Kidney (tissue), 14 donors: ENCODE results near the gene CXCL12. TPM values are rescaled to one million over a fixed set of nuclear protein-coding genes. Genes with fewer than 3 reads are reported as not detected.

ENCODE experiments used
- DNase-seq, 5 donors: peaks; one replicate each; pipeline ENCODE4 v3.0.0-alpha.2; 2013 to 2020
- FAIRE-seq: peaks from 2 replicates; lab custom pipeline; 2012; peaks lifted over from hg19 to GRCh38; lab: Jason Lieb, UNC
- H3K27ac ChIP-seq, 2 donors: one replicate each; pipeline ENCODE4 v1.7.0; 2013; ENCODE audit warnings: low read depth in 2 of 2, low read length in 2 of 2, inconsistent platforms in 1 of 2
- H3K27me3 ChIP-seq: one replicate; pipeline ENCODE4 v1.7.1; 2013; ENCODE audit warnings: low read length, inconsistent platforms; ENCODE audit not compliant: control insufficient read depth, insufficient read depth
- H3K36me3 ChIP-seq, 3 donors: one replicate each; pipeline versions ENCODE4 v1.7.0 to v1.7.1; 2013; ENCODE audit warnings: low read length in 3 of 3, control low read depth in 1 of 3, inconsistent platforms in 1 of 3; ENCODE audit not compliant: insufficient read depth in 3 of 3, control insufficient read depth in 2 of 3
- H3K4me1 ChIP-seq, 3 donors: one replicate each; pipeline versions ENCODE4 v1.7.0 to v1.7.1; 2013; ENCODE audit warnings: low read length in 3 of 3, inconsistent platforms in 1 of 3, low read depth in 1 of 3; ENCODE audit not compliant: control insufficient read depth in 2 of 3, insufficient read depth in 2 of 3
- H3K4me3 ChIP-seq, 3 donors: one replicate each; pipeline versions ENCODE4 v1.7.0 to v1.8.1; 2013; ENCODE audit warnings: low read length in 3 of 3, control low read depth in 1 of 3, inconsistent platforms in 1 of 3
- H3K9ac ChIP-seq, 3 donors: one replicate each; pipeline versions ENCODE4 v1.7.0 to v1.7.1; 2013; ENCODE audit warnings: low read length in 3 of 3, control low read depth in 1 of 3, inconsistent platforms in 1 of 3
- H3K9me3 ChIP-seq, 3 donors: one replicate each; pipeline versions ENCODE4 v1.7.0 to v1.7.1; 2013; ENCODE audit warnings: low read length in 3 of 3, control low read depth in 1 of 3, inconsistent platforms in 1 of 3; ENCODE audit not compliant: control insufficient read depth in 2 of 3, insufficient read depth in 1 of 3
- CTCF ChIP-seq: IDR thresholded peaks from 3 replicates; pipeline ENCODE4 v1.5.1; 2012; ENCODE audit warnings: mild to moderate bottlenecking, moderate library complexity, borderline replicate concordance; ENCODE audit not compliant: insufficient read depth; ENCODE audit errors: extremely low read depth
- intact Hi-C: fragments of 100-400 bp; cut with DNase I; formaldehyde crosslinking; loops from one replicate; pipeline ENCODE4 v1.11.1; 2022
- polyA plus RNA-seq: library from polyadenylated mRNA; stranded (reverse); fragments of 350-450 nt; fragmentation: Illumina TruSeq; extraction: RNeasy Lipid Tissue Mini Kit (QIAGEN cat#74804); gene quantifications from one replicate; pipeline ENCODE4 v1.2.3, GENCODE V29; 2014; ENCODE audit warnings: low read depth, low replicate concordance; ENCODE audit not compliant: insufficient read depth
- total RNA-seq: library from RNA; stranded (reverse); fragmentation: NEBNext Ultra II Directional; extraction: Animal tissue kit (Norgen Biotek cat#: 25700); gene quantifications from one replicate; pipeline ENCODE4 v1.2.1, GENCODE V29; 2021
- donor health status: control.
- donor health status: control.
- donor health status: control.
- donor health status: control.
- donor health status: control.
- donor health status: DM: yes; HTN: yes; CAD: no.
- donor health status: Normal renal cell carcinoma (clear cell type).

The CXCL12 gene
- total and polyA plus RNA-seq, 2 donors from 2014 or later = 99.5 to 111 TPM

GRCh38 chr10:44427037-44427436, 42.1 kb upstream of the CXCL12 start:
- H3K27me3 ChIP-seq = no peaks in the 10 kb centered on the region
- H3K4me3 ChIP-seq = no peak overlapping the region
- no peak for TF ChIP-seq CTCF
- DNase-seq = no peak
- peaks cover 0 to 2% (median 0%) of the 10 kb centered on the region in 3 donors for H3K9me3 ChIP-seq
- H3K27ac ChIP-seq = no peak overlapping the region
- H3K36me3 ChIP-seq = no peaks in the 10 kb centered on the region
- H3K4me1 ChIP-seq = no peaks in the 10 kb centered on the region
- no peak overlapping the region for H3K9ac ChIP-seq
- intact Hi-C loops = no loop called here
- no peak for FAIRE-seq

GRCh38 chr10:44426247-44427034, 41.5 kb upstream of the CXCL12 start:
- Histone ChIP-seq H3K27ac (no peak overlapping the region), H3K27me3 (no peaks in the 10 kb centered on the region), H3K4me3 (no peak overlapping the region), H3K9ac (no peak overlapping the region), H3K4me1 (no peaks in the 10 kb centered on the region), H3K36me3 (no peaks in the 10 kb centered on the region), H3K9me3 (peaks cover 0 to 2% (median 0%) of the 10 kb centered on the region in 3 donors)
- no peak for FAIRE-seq
- no peak for DNase-seq
- no peak for TF ChIP-seq CTCF
- intact Hi-C loops = no loop called here

- Histone ChIP-seq H3K9me3 (no peaks in the 10 kb centered on the region), H3K36me3 (no peaks in the 10 kb centered on the region), H3K4me3 (no peak overlapping the region), H3K27ac (no peak overlapping the region), H3K27me3 (no peaks in the 10 kb centered on the region), H3K4me1 (no peaks in the 10 kb centered on the region), H3K9ac (no peak overlapping the region)
- DNase-seq (no peak), FAIRE-seq (no peak)
- no peak for TF ChIP-seq CTCF
- intact Hi-C loops = no loop called here
Measured at GRCh38 chr10:44425466-44425865, 40.6 kb upstream of the CXCL12 start.
